NB4 (cell line): ENCODE measurements around the gene WIZ.

Experiments used
- DNase-seq: peaks from one replicate; pipeline ENCODE4 v3.0.0; 2010; ENCODE audit warnings: low read depth
- H3K4me3 ChIP-seq: one replicate; pipeline ENCODE4 v1.5.1; 2011; ENCODE audit warnings: mild to moderate bottlenecking, low read depth, low read length, moderate library complexity
- CTCF ChIP-seq: IDR thresholded peaks from one replicate; pipeline ENCODE4 v1.5.1; 2012; ENCODE audit warnings: low read depth, low read length
- MAX ChIP-seq: IDR thresholded peaks from 2 replicates; pipeline ENCODE4 v1.6.1; 2011; ENCODE audit warnings: low read depth, low read length
- MYC ChIP-seq: IDR thresholded peaks from 2 replicates; pipeline ENCODE4 v1.6.1; 2011; ENCODE audit warnings: low read depth, low read length
- POLR2A ChIP-seq: IDR thresholded peaks from 2 replicates; pipeline ENCODE4 v1.6.1; 2011; ENCODE audit warnings: mild to moderate bottlenecking; ENCODE audit not compliant: insufficient read length; ENCODE audit errors: extremely low read depth

Gene WIZ

GRCh38 chr19:15449620-15450527, at the start of gene WIZ:
Gene WIZ (minus strand): TSS chr19:15449956. CDS start chr19:15448307, 1,649 bp downstream.
- DNase-seq = peak; percentile 70
- no peak within 1 kb of the TSS for H3K4me3 ChIP-seq
- no peak for TF ChIP-seq MAX
- TF ChIP-seq MYC = no peak
- no peak for TF ChIP-seq POLR2A
- TF ChIP-seq CTCF = no peak

- H3K4me3 ChIP-seq = no peak overlapping the region
- no peak for TF ChIP-seq MAX
- TF ChIP-seq MYC = no peak
- no peak for TF ChIP-seq CTCF
- TF ChIP-seq POLR2A = no peak
- DNase-seq = peak; percentile 34
These were observed 49.2 kb upstream of the WIZ start for GRCh38 chr19:15498910-15499309.

GRCh38 chr19:15498156-15498858, 48.6 kb upstream of the WIZ start:
- no peak for DNase-seq
- H3K4me3 ChIP-seq = no peak overlapping the region

GRCh38 chr19:15495151-15495550, 45.4 kb upstream of the WIZ start:
- TF ChIP-seq MAX (no peak), POLR2A (no peak), MYC (no peak), CTCF (no peak)
- no peak for DNase-seq
- no peak overlapping the region for H3K4me3 ChIP-seq

More at GRCh38 chr19:15498156-15498858, 48.6 kb upstream of the WIZ start:
- TF ChIP-seq MYC = no peak
- no peak for TF ChIP-seq MAX
- no peak for TF ChIP-seq CTCF
- no peak for TF ChIP-seq POLR2A

GRCh38 chr19:15488489-15489226, 38.9 kb upstream of the WIZ start:
- DNase-seq = no peak
- H3K4me3 ChIP-seq = no peak overlapping the region
- TF ChIP-seq MAX = no peak
- no peak for TF ChIP-seq CTCF
- TF ChIP-seq MYC = no peak
- TF ChIP-seq POLR2A = no peak
